ENCODE data around the gene CAV1. TPM values are rescaled to one million over a fixed set of nuclear protein-coding genes. Genes with fewer than 3 reads are reported as not detected.

CAV1 gene
- total RNA-seq, 1 experiment from 2014 or later: 20.2 TPM

DNA sequence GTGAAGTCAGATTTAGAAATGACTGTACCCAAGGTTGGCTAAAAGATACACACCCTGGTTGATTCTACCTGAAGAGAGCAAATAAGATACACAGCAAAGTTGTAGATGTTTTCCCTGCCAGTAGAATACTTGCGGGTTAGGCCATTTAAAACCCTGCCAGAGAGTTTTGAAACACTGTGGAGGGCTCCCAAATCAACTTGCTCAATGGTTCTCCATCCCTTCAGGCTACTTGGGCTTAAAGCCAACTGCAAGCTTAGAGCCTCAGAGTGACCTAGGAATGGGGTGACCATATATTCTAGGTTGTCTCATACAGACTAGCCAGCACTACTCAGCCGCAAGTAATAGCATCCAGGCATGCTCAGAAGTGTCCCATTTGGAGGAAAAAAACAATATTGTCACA is 10.0 kb downstream of the CAV1 start:
- Histone ChIP-seq H3K79me2 (ENCODE audit: insufficient read depth, low read length) (no peaks in the 10 kb centered on the region), H3K9ac (ENCODE audit: extremely low read depth, insufficient read length, low read length) (no peak overlapping the region), H4K20me1 (ENCODE audit: control insufficient read depth, insufficient read depth, insufficient read length) (no peaks in the 10 kb centered on the region), H2BK5ac (ENCODE audit: insufficient read length, low read length) (no peak overlapping the region), H3K4me1 (ENCODE audit: insufficient read depth, low read length) (no peaks in the 10 kb centered on the region), H3K4me2 (ENCODE audit: insufficient read depth, insufficient read length, low read length) (no peak overlapping the region), H3K56ac (ENCODE audit: insufficient read length, low read depth, low read length) (no peak overlapping the region), H3K4ac (ENCODE audit: low read depth, low read length) (no peak overlapping the region), H3K14ac (ENCODE audit: insufficient read depth, low read length) (no peak overlapping the region), H3K27ac (ENCODE audit: insufficient read length, low read depth, low read length) (no peak overlapping the region), H2BK15ac (ENCODE audit: low read depth, low read length) (no peak overlapping the region), H3K18ac (ENCODE audit: insufficient read length, low read depth, low read length) (no peak overlapping the region), H4K91ac (ENCODE audit: insufficient read length, low read depth, low read length) (no peak overlapping the region), H2BK20ac (ENCODE audit: low read depth, low read length, poor library complexity, severe bottlenecking) (no peak overlapping the region), H3K27me3 (ENCODE audit: insufficient read depth, low read length) (no peaks in the 10 kb centered on the region), H3K23me2 (ENCODE audit: insufficient read length, low read depth, low read length, poor library complexity, severe bottlenecking) (no peaks in the 10 kb centered on the region), H2AFZ (ENCODE audit: low read length) (no peak overlapping the region), H3T11ph (ENCODE audit: low read length) (no peak overlapping the region), H3K9me3 (ENCODE audit: control insufficient read depth, low read depth, low read length) (no peaks in the 10 kb centered on the region), H4K8ac (replicated peaks; ENCODE audit: insufficient read length, low read depth, low read length) (no peak overlapping the region), H3K79me1 (ENCODE audit: insufficient read depth, low read depth, low read length, poor library complexity, severe bottlenecking) (no peaks in the 10 kb centered on the region), H2BK12ac (ENCODE audit: insufficient read length, low read depth, low read length) (no peak overlapping the region), H4K5ac (ENCODE audit: insufficient read length, low read depth, low read length) (no peak overlapping the region), H3K23ac (ENCODE audit: insufficient read length, low read depth, low read length) (no peak overlapping the region), H2AK5ac (ENCODE audit: insufficient read length, low read length) (no peak overlapping the region), H2BK120ac (ENCODE audit: low read depth, low read length, poor library complexity, severe bottlenecking) (no peak overlapping the region)
- H3K9me3 Mint-ChIP-seq: no peaks in the 10 kb centered on the region; a peak in 1 of 5 replicates
- TF ChIP-seq, protein P1, sequence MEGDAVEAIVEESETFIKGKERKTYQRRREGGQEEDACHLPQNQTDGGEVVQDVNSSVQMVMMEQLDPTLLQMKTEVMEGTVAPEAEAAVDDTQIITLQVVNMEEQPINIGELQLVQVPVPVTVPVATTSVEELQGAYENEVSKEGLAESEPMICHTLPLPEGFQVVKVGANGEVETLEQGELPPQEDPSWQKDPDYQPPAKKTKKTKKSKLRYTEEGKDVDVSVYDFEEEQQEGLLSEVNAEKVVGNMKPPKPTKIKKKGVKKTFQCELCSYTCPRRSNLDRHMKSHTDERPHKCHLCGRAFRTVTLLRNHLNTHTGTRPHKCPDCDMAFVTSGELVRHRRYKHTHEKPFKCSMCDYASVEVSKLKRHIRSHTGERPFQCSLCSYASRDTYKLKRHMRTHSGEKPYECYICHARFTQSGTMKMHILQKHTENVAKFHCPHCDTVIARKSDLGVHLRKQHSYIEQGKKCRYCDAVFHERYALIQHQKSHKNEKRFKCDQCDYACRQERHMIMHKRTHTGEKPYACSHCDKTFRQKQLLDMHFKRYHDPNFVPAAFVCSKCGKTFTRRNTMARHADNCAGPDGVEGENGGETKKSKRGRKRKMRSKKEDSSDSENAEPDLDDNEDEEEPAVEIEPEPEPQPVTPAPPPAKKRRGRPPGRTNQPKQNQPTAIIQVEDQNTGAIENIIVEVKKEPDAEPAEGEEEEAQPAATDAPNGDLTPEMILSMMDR (conservative IDR thresholded peaks at IDR 0.05): no peak
- no peaks in the 10 kb centered on the region for H3K27me3 Mint-ChIP-seq (ENCODE audit: low read depth)
- H3K27ac Mint-ChIP-seq: no peak overlapping the region
- peaks cover 0 to 6% (median 3%) of the 10 kb centered on the region in 3 experiments; a peak in 2 of 7 replicates for H3K36me3 Mint-ChIP-seq (ENCODE audit: insufficient read depth in 1 of 3, low read depth in 3 of 3)
- peaks cover 0 to 3% of the 10 kb centered on the region in 2 experiments; a peak in 1 of 4 replicates for H3K4me1 Mint-ChIP-seq
- no peak for DNase-seq
- no peak overlapping the region for H3K4me3 Mint-ChIP-seq
- WGBS (ENCODE audit: extremely low coverage, insufficient read length, low lambda C conversion rate): no CpG with 5 or more reads among the region's 2 CpGs

Data from H9 (cell line).